Measurements from ENCODE around the gene ITGA6. TPM values are rescaled to one million over a fixed set of nuclear protein-coding genes. Genes with fewer than 3 reads are reported as not detected.

ITGA6 gene
- 1 to 10 TPM; 7.8 to 7.9 TPM for total RNA-seq

DNA sequence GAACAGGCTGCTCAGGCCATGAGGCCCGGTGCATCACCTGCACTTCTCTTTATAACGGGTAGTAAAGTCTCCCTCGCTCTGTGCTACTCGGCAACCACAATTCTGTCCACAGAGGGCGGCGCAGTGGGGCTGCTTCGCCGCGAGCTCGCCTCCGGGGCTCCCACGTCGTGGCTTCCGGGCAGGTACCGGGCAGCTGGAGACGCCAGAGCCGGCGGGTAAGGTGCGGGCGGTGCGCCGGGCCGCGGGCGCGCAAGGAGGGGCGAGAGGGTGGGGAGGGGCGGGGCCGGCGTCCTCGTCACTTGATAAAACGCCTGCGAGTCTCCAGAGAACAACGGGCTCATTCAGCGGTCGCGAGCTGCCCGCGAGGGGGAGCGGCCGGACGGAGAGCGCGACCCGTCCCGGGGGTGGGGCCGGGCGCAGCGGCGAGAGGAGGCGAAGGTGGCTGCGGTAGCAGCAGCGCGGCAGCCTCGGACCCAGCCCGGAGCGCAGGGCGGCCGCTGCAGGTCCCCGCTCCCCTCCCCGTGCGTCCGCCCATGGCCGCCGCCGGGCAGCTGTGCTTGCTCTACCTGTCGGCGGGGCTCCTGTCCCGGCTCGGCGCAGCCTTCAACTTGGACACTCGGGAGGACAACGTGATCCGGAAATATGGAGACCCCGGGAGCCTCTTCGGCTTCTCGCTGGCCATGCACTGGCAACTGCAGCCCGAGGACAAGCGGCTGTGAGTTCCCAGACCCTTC lies at the start of gene ITGA6:
TSS of gene ITGA6 (plus strand) at position 331 of the 734 bp plus-strand sequence.
- Mint-ChIP-seq H3K4me3 (peak within 1 kb of the TSS; percentile 80), H3K4me1 (peaks cover 79% of the 10 kb centered on the region), H3K27ac (peak within 1 kb of the TSS; percentile 73), H3K27me3 (peaks cover 2% of the 10 kb centered on the region), H3K36me3 (ENCODE audit: low read depth) (no peaks in the 10 kb centered on the region), H3K9me3 (ENCODE audit: low read depth) (no peaks in the 10 kb centered on the region)
- POLR2A ChIA-PET = interaction anchor here (0.6 to 1.4 kb wide), 5 partner anchors 11 to 42 kb away, joined by 3 to 4 read pairs (median 4); no protein-coding TSS in a partner anchor
- peak; percentile 59 for ATAC-seq
- CTCF ChIA-PET = interaction anchor here (0.7 to 23.1 kb wide), 4 partner anchors 13 to 35 kb away, joined by 3 to 405 read pairs (median 74); no protein-coding TSS in a partner anchor
- peak; percentile 85 for DNase-seq
- intact Hi-C loops (cut with DNase I, micrococcal nuclease) = loop anchor here (1.0 to 5.0 kb wide), 4 partner anchors 35 to 1500 kb away; partner anchors contain the start of genes DLX2 (in 1 of the 2), GORASP2 (in 1 of the 2) and PDK1 (in 1 of the 2)

DNA sequence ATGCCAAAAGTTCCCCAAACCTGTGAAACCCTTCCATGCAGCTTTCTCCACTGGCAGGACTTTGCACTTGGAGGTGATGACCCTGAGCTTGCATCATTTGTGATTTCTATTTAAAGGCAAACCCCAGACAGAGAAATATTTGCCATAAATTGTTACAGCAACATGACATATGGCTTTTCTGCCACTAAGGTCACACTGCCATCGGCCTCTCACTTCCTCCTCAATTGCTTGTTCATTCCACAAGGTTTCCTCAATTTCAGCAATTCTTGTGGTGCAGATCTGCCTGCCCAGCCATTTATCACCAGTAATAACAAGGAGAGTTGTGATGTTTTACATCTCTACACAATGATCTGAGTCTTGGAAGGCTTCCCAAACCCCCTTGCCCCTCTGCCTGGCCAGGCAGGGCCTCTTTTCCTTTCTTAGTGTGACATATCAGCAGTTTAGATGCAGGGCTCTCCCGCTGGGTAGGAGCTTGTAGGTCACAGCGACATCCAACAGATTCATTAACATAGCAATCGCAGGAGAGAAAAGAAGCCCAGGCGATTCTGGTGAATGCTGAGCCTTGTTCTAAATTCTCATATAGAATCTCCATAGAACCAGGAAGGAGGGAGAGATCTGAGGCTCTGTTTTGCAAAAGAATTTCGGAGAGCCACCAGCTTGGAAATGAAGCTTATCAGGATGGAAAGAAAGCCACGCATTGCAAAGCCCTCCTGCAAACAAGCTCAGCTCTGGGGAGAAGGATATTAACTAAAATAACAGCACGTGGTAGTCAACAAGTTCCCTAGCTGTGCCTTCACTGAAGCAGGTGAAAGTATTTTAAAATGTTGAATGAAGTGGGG lies 46.7 kb upstream of the ITGA6 start:
- no peak for ATAC-seq
- H3K27me3 Mint-ChIP-seq = no peaks in the 10 kb centered on the region
- CTCF ChIA-PET = interaction anchor here (1.5 kb wide), 1 partner anchor 9 kb away, joined by 3 read pairs; no protein-coding TSS in a partner anchor
- intact Hi-C loops (cut with DNase I, micrococcal nuclease) = no loop called here
- H3K36me3 Mint-ChIP-seq (ENCODE audit: low read depth) = peaks cover 4% of the 10 kb centered on the region
- H3K9me3 Mint-ChIP-seq (ENCODE audit: low read depth) = peaks cover 7% of the 10 kb centered on the region
- H3K27ac Mint-ChIP-seq = no peak overlapping the region
- DNase-seq = no peak
- H3K4me3 Mint-ChIP-seq = no peak overlapping the region
- POLR2A ChIA-PET = no interaction called here
- H3K4me1 Mint-ChIP-seq = no peaks in the 10 kb centered on the region

DNA sequence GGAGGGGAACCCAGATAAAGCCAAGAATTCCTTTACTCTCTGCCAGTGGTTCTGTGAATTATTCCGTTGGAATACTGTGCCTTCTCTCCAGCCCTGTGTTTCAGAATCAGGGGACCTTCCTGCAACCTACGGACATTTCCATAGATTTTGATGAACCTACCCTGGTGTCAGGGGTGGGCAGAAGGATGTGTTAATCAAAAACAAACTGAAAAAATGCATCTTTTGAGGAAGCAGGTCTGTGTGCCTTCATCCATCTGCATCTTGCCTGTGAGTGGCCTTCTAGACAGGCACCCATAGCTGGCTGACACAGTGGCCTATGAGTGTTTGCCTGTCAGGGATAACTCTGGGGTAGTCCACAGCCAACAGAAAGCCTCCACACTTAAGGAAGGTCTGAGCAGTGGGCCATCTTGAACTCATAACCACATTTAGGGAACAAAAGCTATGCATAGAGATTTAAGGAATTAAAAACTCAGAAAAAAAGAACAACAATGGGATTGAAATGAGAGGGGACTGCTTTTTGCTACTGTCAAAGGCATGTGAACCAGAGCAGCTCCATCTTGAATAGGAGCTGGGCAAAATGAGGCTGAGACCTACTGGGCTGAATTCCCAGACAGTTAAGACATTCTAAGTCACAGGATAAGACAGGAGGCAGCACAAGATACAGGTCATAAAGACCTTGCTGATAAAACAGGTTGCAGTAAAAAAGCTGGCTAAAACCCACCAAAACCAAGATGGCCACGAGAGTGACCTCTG lies 45.9 kb upstream of the ITGA6 start:
- H3K4me3 Mint-ChIP-seq = no peak overlapping the region
- H3K36me3 Mint-ChIP-seq (ENCODE audit: low read depth) = peaks cover 4% of the 10 kb centered on the region
- H3K4me1 Mint-ChIP-seq = no peaks in the 10 kb centered on the region
- CTCF ChIA-PET = interaction anchor here (1.5 kb wide), 1 partner anchor 9 kb away, joined by 3 read pairs; no protein-coding TSS in a partner anchor
- no peaks in the 10 kb centered on the region for H3K27me3 Mint-ChIP-seq
- DNase-seq = no peak
- POLR2A ChIA-PET = no interaction called here
- intact Hi-C loops (cut with DNase I, micrococcal nuclease) = no loop called here
- peaks cover 7% of the 10 kb centered on the region for H3K9me3 Mint-ChIP-seq (ENCODE audit: low read depth)
- H3K27ac Mint-ChIP-seq = no peak overlapping the region
- ATAC-seq = no peak

DNA sequence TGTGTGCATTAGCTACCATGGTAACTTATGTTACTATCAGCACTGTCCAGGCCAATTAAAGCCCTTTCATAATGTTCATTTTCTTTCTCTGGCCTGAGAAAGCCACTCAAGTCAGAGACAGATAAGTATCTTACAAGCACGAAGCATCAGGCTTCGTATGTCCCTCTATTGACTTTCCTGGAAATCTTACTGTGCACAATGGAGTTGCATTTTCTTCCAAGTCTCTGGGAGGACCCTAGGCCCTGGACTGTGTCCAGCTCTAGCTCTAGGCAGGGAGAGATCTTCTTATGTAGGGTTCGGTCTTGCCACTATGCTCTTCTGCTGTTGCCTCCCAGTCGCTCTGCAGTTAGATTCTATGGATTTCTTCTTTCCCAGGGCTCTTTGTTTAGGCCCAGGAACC lies 40.0 kb upstream of the ITGA6 start:
- ChIA-PET CTCF (interaction anchor here (0.9 kb wide), 1 partner anchor 274 kb away, joined by 3 read pairs; no protein-coding TSS in a partner anchor), POLR2A (no interaction called here)
- intact Hi-C loops (cut with DNase I, micrococcal nuclease) = no loop called here
- no peaks in the 10 kb centered on the region for H3K9me3 Mint-ChIP-seq (ENCODE audit: low read depth)
- ATAC-seq (no peak), DNase-seq (no peak)
- H3K27me3 Mint-ChIP-seq = no peaks in the 10 kb centered on the region
- no peak overlapping the region for H3K27ac Mint-ChIP-seq
- H3K4me3 Mint-ChIP-seq = no peak overlapping the region
- no peaks in the 10 kb centered on the region for H3K4me1 Mint-ChIP-seq
- H3K36me3 Mint-ChIP-seq (ENCODE audit: low read depth) = no peaks in the 10 kb centered on the region

DNA sequence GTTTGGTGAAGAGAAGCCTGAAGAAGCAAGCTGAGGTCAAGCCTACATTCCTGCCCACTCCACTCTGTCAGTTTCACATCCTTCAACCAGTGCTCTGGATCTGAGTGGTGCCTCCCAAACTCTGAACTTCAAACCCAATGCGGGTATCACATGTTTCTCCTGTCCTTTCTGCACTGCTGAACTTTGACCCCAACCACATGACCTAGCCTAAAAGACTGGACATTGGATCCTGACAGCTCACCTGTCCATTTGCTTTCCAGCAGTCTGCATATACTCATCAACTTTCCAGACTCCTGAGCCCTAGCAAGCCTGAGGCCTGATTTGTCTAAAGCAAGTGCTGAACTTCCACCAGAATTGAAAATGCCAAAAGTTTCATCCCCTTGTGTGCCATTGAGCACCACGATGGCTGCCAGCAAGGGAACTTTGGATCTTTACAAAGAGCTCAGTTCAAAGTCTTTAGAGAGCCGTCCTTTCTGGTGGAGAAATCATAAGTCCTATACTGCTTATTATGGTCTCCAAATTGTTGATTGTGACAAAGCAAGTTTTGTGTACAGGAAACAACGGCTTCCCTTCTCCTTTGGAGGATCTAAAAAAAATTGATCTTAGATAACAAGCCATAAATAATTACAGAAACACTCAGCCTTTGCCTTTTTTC lies 37.6 kb upstream of the ITGA6 start:
- no peaks in the 10 kb centered on the region for H3K9me3 Mint-ChIP-seq (ENCODE audit: low read depth)
- H3K36me3 Mint-ChIP-seq (ENCODE audit: low read depth) = no peaks in the 10 kb centered on the region
- intact Hi-C loops (cut with DNase I, micrococcal nuclease) = no loop called here
- POLR2A ChIA-PET = no interaction called here
- no peak overlapping the region for H3K4me3 Mint-ChIP-seq
- DNase-seq (no peak), ATAC-seq (no peak)
- no peak overlapping the region for H3K27ac Mint-ChIP-seq
- CTCF ChIA-PET = interaction anchor here (0.5 to 1.5 kb wide), 7 partner anchors 8 to 1143 kb away, joined by 3 to 7 read pairs (median 3); no protein-coding TSS in a partner anchor
- no peaks in the 10 kb centered on the region for H3K27me3 Mint-ChIP-seq
- no peaks in the 10 kb centered on the region for H3K4me1 Mint-ChIP-seq

DNA sequence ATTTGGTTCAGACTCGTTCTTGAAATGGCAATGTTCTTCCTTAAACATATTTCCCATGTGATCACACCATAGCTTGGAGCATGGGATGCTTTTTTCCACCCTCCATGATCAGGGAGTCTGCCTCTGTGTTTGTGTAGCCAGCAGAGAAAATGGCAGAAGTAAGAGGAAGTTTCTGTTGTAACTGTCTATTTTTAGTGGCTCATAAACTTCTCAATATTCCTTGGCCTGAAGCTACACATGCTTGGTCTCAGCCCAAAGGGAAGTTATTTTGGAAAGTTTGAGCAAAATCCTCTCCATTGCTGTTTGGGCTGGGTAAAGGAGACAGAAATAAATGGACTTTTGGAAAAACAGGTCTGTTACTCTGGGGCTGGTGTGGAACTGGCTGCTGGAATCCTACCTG lies 33.4 kb upstream of the ITGA6 start:
- POLR2A ChIA-PET = no interaction called here
- CTCF ChIA-PET = no interaction called here
- no peaks in the 10 kb centered on the region for H3K36me3 Mint-ChIP-seq (ENCODE audit: low read depth)
- no peak overlapping the region for H3K4me3 Mint-ChIP-seq
- H3K27me3 Mint-ChIP-seq = no peaks in the 10 kb centered on the region
- intact Hi-C loops (cut with DNase I, micrococcal nuclease) = no loop called here
- no peak overlapping the region for H3K27ac Mint-ChIP-seq
- no peak for ATAC-seq
- H3K9me3 Mint-ChIP-seq (ENCODE audit: low read depth) = no peaks in the 10 kb centered on the region
- no peaks in the 10 kb centered on the region for H3K4me1 Mint-ChIP-seq
- no peak for DNase-seq

DNA sequence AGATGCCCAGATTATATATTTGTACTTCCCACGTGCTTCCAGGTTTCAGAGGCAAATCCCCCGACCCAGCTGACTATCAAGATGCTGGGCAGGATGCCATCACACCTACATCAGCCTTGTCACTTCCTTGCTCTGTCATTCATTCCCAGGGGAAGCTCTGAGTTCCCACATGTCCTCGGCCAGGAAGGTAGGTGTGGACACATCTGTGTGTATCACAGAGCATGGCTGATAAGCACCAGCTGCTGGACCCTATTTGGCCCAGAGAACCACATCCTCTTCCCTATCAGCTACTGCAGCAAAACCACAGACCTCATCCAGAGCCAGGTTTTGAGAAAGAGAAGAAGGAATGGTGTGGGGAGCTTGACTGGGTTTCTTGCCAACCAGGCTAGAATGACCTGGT lies 31.9 kb upstream of the ITGA6 start:
- no peak overlapping the region for H3K4me3 Mint-ChIP-seq
- no peak overlapping the region for H3K27ac Mint-ChIP-seq
- ATAC-seq (no peak), DNase-seq (no peak)
- POLR2A ChIA-PET = no interaction called here
- intact Hi-C loops (cut with DNase I, micrococcal nuclease) = no loop called here
- no peaks in the 10 kb centered on the region for H3K9me3 Mint-ChIP-seq (ENCODE audit: low read depth)
- CTCF ChIA-PET = interaction anchor here (0.5 to 1.4 kb wide), 3 partner anchors 66 to 1106 kb away, joined by 3 to 4 read pairs (median 3); no protein-coding TSS in a partner anchor
- H3K36me3 Mint-ChIP-seq (ENCODE audit: low read depth) = no peaks in the 10 kb centered on the region
- no peaks in the 10 kb centered on the region for H3K4me1 Mint-ChIP-seq
- no peaks in the 10 kb centered on the region for H3K27me3 Mint-ChIP-seq

DNA sequence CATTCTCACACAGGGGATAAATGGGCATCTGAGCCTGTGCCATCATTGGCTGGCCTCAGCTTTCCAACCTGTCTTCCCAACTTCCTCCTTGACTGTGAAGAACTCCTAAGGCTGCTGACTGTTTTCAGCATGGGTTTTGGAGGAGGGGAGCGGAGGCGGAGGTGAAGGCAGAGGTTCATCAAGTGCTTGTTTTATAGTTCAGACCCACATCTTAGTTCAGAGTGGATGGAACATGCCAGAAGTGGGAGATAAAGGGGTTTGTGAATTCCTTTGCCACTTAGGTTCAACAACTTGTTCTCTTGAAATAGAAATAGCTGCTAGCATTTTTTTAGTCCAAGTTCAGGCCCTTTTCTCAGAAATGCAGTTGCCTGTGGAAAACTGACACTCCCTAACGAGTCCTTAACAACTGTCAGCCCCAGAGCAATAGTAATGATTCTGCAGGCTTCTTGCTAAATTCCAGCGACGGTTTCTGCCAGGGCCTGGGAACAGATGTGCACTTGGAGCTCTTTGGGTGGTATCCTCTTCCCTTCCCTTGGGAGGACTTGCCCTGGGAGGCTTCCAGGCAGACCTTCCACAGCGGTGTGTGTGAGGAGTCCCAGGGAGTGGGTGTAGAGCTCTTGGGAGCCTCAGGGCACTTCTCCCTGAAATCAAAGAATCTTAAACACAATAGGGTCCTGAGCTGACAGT lies 30.1 kb upstream of the ITGA6 start:
- ChIA-PET POLR2A (interaction anchor here (0.6 to 0.9 kb wide), 2 partner anchors 19 to 63 kb away, joined by 3 read pairs; no protein-coding TSS in a partner anchor), CTCF (interaction anchor here (0.5 to 0.8 kb wide), 2 partner anchors 25 to 65 kb away, joined by 3 to 4 read pairs; no protein-coding TSS in a partner anchor)
- ATAC-seq (no peak), DNase-seq (no peak)
- Mint-ChIP-seq H3K4me3 (no peak overlapping the region), H3K4me1 (no peaks in the 10 kb centered on the region), H3K9me3 (ENCODE audit: low read depth) (no peaks in the 10 kb centered on the region), H3K36me3 (ENCODE audit: low read depth) (no peaks in the 10 kb centered on the region), H3K27ac (no peak overlapping the region), H3K27me3 (no peaks in the 10 kb centered on the region)
- intact Hi-C loops (cut with DNase I, micrococcal nuclease) = no loop called here

DNA sequence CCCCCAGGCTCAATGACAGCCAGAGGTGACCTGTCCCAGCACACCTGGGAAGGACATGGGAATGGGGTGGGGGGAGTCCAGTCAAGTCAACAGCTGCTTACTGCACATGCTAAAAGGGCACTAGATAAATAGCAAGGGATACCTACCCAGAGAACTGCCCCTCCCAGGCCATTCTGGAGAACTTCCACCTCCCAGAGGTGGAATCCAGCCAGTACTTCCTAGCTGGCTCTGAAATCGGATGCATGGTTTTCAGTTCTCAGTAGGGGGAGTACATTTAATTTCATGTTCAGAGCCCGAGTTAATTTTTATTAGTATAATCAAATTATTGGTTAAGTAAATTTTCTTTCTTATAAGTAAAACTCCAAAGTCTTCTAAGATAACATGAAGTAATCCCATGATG lies 28.9 kb upstream of the ITGA6 start:
- intact Hi-C loops (cut with DNase I, micrococcal nuclease) = no loop called here
- ATAC-seq = no peak
- no peak for DNase-seq
- H3K9me3 Mint-ChIP-seq (ENCODE audit: low read depth) = no peaks in the 10 kb centered on the region
- no peak overlapping the region for H3K27ac Mint-ChIP-seq
- ChIA-PET POLR2A (interaction anchor here (0.6 kb wide), 1 partner anchor 241 kb away, joined by 4 read pairs; no protein-coding TSS in a partner anchor), CTCF (interaction anchor here (0.6 to 0.7 kb wide), 2 partner anchors 64 to 636 kb away, joined by 3 read pairs; no protein-coding TSS in a partner anchor)
- H3K4me1 Mint-ChIP-seq = no peaks in the 10 kb centered on the region
- no peaks in the 10 kb centered on the region for H3K36me3 Mint-ChIP-seq (ENCODE audit: low read depth)
- no peak overlapping the region for H3K4me3 Mint-ChIP-seq
- no peaks in the 10 kb centered on the region for H3K27me3 Mint-ChIP-seq

DNA sequence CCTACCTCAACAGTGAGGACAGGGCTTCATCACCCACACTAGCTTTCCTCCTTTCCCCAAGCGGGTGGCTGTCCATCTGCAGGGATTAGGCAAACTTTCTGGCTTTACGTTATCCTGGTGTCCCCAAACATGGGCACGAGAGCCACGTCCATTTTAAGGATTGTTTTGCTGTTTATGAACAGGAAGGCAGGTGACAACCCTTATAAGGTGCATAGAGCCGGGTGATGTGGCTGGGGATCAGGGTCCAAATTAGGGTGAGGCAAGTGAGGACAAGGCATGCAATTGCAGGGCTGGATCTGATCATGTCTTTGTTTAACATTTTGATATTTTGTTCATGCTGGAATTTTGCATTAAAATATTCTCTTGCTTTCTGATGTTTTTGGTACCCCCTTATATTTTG lies 27.6 kb upstream of the ITGA6 start:
- no peaks in the 10 kb centered on the region for H3K4me1 Mint-ChIP-seq
- ChIA-PET CTCF (no interaction called here), POLR2A (no interaction called here)

More for the DNA sequence above, 27.6 kb upstream of the ITGA6 start:
- H3K27ac Mint-ChIP-seq = no peak overlapping the region
- H3K4me3 Mint-ChIP-seq = no peak overlapping the region
- no peaks in the 10 kb centered on the region for H3K36me3 Mint-ChIP-seq (ENCODE audit: low read depth)
- H3K9me3 Mint-ChIP-seq (ENCODE audit: low read depth) = no peaks in the 10 kb centered on the region
- DNase-seq (no peak), ATAC-seq (no peak)
- H3K27me3 Mint-ChIP-seq = no peaks in the 10 kb centered on the region
- intact Hi-C loops (cut with DNase I, micrococcal nuclease) = no loop called here

All from activated CD4-positive, alpha-beta T cell treated with anti-CD3 and anti-CD28 coated beads for 36 hours (primary cell).